Body of pancreas (tissue), 4 donors: ENCODE data around the gene STX18.

Source experiments
- CTCF ChIP-seq, 7 experiments: fragments of 450-650 bp in 4 of 7; fragments of 200-600 bp in 3 of 7; sonication (generic) in 3 of 7; IDR thresholded peaks; one replicate each; pipeline ENCODE4 v1.5.1; 2016 to 2019; ENCODE audit warnings: antibody characterized with exemption in 7 of 7
- POLR2A ChIP-seq, 3 donors: fragments of 450-650 bp; IDR thresholded peaks; one replicate each; pipeline ENCODE4 v1.6.1; 2016; ENCODE audit warnings: antibody characterized with exemption in 3 of 3, mild to moderate bottlenecking in 2 of 3

- TF ChIP-seq CTCF (IDR thresholded peaks at IDR 0.05) (no peak), POLR2A (IDR thresholded peaks at IDR 0.05) (no peak)
Observed at GRCh38 chr4:4440333-4441061, 101.4 kb downstream of the STX18 start.
